NCI-H1092 (cell line): ENCODE measurements around the gene CLCN4.
A peak's percentile ranks its signal among the peaks of the same experiment; 100 is the strongest.

ENCODE experiments used
- DNase-seq: peaks from one replicate; lab custom pipeline; 2025; lab: John Stamatoyannopoulos, UW

The CLCN4 gene

GRCh38 chrX:10167573-10167972 is 10.8 kb downstream of the CLCN4 start:
- DNase-seq: no peak

- DNase-seq: no peak
Measured at GRCh38 chrX:10168226-10168625, 11.5 kb downstream of the CLCN4 start.

- DNase-seq: no peak
Measured at GRCh38 chrX:10169175-10169574, 12.4 kb downstream of the CLCN4 start.

GRCh38 chrX:10171249-10171648 is 14.5 kb downstream of the CLCN4 start:
- no peak for DNase-seq

- DNase-seq: no peak
Measured at GRCh38 chrX:10172877-10173276, 16.1 kb downstream of the CLCN4 start.

- no peak for DNase-seq
Measured at GRCh38 chrX:10173331-10173900, 16.6 kb downstream of the CLCN4 start.

GRCh38 chrX:10174051-10174450 is 17.3 kb downstream of the CLCN4 start:
- DNase-seq: no peak

- DNase-seq: no peak
Measured at GRCh38 chrX:10174810-10175209, 18.0 kb downstream of the CLCN4 start.

- DNase-seq: no peak
Measured at GRCh38 chrX:10175319-10175871, 18.6 kb downstream of the CLCN4 start.

- DNase-seq: no peak
Measured at GRCh38 chrX:10176121-10177003, 19.6 kb downstream of the CLCN4 start.

GRCh38 chrX:10177004-10177396 is 20.2 kb downstream of the CLCN4 start:
- DNase-seq: no peak

- DNase-seq: no peak
Measured at GRCh38 chrX:10177601-10178000, 20.8 kb downstream of the CLCN4 start.

- no peak for DNase-seq
Measured at GRCh38 chrX:10178866-10179463, 22.2 kb downstream of the CLCN4 start.

GRCh38 chrX:10183760-10184159 is 27.0 kb downstream of the CLCN4 start:
- DNase-seq: no peak

- DNase-seq: no peak
Measured at GRCh38 chrX:10184411-10184810, 27.6 kb downstream of the CLCN4 start.

GRCh38 chrX:10186355-10186754 is 29.6 kb downstream of the CLCN4 start:
- no peak for DNase-seq

GRCh38 chrX:10187421-10187820 is 30.6 kb downstream of the CLCN4 start:
- no peak for DNase-seq

- peak; percentile 66 for DNase-seq
Measured at GRCh38 chrX:10189317-10190268, 32.8 kb downstream of the CLCN4 start.

- peak; percentile 26 for DNase-seq
Measured at GRCh38 chrX:10190367-10190766, 33.6 kb downstream of the CLCN4 start.

- DNase-seq: no peak
Measured at GRCh38 chrX:10193587-10193986, 36.8 kb downstream of the CLCN4 start.

- DNase-seq: no peak
Measured at GRCh38 chrX:10195425-10195824, 38.6 kb downstream of the CLCN4 start.

GRCh38 chrX:10195947-10196346 is 39.2 kb downstream of the CLCN4 start:
- no peak for DNase-seq
